ENCODE results near the gene UBE2V1.

- TF ChIP-seq CTCF (IDR thresholded peaks at IDR 0.05) (no peak), EP300 (IDR thresholded peaks at IDR 0.05) (no peak), POLR2AphosphoS5 (IDR thresholded peaks at IDR 0.05) (peak in 1 of 3 donors; percentile 20)
Measured at GRCh38 chr20:50115591-50116367, 2.8 kb upstream of the UBE2V1 start.

Measured in suprapubic skin (tissue), 4 donors.